ENCODE data around the gene RAPGEF5. TPM values are rescaled to one million over a fixed set of nuclear protein-coding genes. Genes with fewer than 3 reads are reported as not detected.

RAPGEF5 gene
- total and polyA plus RNA-seq, 4 donors, result 7.1 to 54.8 (median 13.0) TPM

GRCh38 chr7:22373911-22374310 is 17.0 kb upstream of the RAPGEF5 start:
- no peak for DNase-seq (ENCODE audit: low spot score)
- no peak for TF ChIP-seq MAX (IDR thresholded peaks at IDR 0.05)
- TF ChIP-seq RXRA (IDR thresholded peaks at IDR 0.05), result no peak
- no peak for TF ChIP-seq RAD21 (IDR thresholded peaks at IDR 0.05)
- no peak for TF ChIP-seq ZBTB33 (IDR thresholded peaks at IDR 0.05)
- TF ChIP-seq CTCF (IDR thresholded peaks at IDR 0.05; ENCODE audit: low read depth, low read length, missing input control), result no peak
- TF ChIP-seq FOXA2 (IDR thresholded peaks at IDR 0.05), result no peak
- no peak for TF ChIP-seq FOXA1 (IDR thresholded peaks at IDR 0.05)
- TF ChIP-seq ATF3 (IDR thresholded peaks at IDR 0.05), result no peak
- TF ChIP-seq SP1 (IDR thresholded peaks at IDR 0.05), result no peak
- TF ChIP-seq YY1 (IDR thresholded peaks at IDR 0.05), result no peak
- Histone ChIP-seq H3K9ac (ENCODE audit: low read depth in 1 of 2, low read length in 2 of 2) (no peak overlapping the region), H3K4me1 (ENCODE audit: control insufficient read depth in 4 of 4, insufficient read depth in 4 of 4, low read length in 3 of 4) (peaks cover 0 to 11% (median 4%) of the 10 kb centered on the region in 4 donors), H3K27me3 (ENCODE audit: control insufficient read depth in 4 of 4, insufficient read depth in 4 of 4, low read length in 3 of 4) (no peaks in the 10 kb centered on the region), H3K27ac (ENCODE audit: low read depth in 1 of 2, low read length in 2 of 2) (no peak overlapping the region), H3K36me3 (ENCODE audit: control insufficient read depth in 4 of 4, insufficient read depth in 3 of 4, low read depth in 1 of 4, low read length in 3 of 4) (no peaks in the 10 kb centered on the region), H3K9me3 (ENCODE audit: control insufficient read depth in 4 of 4, low read length in 3 of 4) (no peaks in the 10 kb centered on the region), H3K4me3 (ENCODE audit: low read depth in 1 of 3, low read length in 3 of 3) (no peak overlapping the region)
- WGBS, result 77% methylated on average over 2 of the region's 2 CpGs

GRCh38 chr7:22373388-22373787 is 16.4 kb upstream of the RAPGEF5 start:
- H3K27me3 ChIP-seq (ENCODE audit: control insufficient read depth in 4 of 4, insufficient read depth in 4 of 4, low read length in 3 of 4), result no peaks in the 10 kb centered on the region
- peaks cover 0 to 8% (median 4%) of the 10 kb centered on the region in 4 donors for H3K4me1 ChIP-seq (ENCODE audit: control insufficient read depth in 4 of 4, insufficient read depth in 4 of 4, low read length in 3 of 4)
- H3K36me3 ChIP-seq (ENCODE audit: control insufficient read depth in 4 of 4, insufficient read depth in 3 of 4, low read depth in 1 of 4, low read length in 3 of 4), result no peaks in the 10 kb centered on the region
- H3K9me3 ChIP-seq (ENCODE audit: control insufficient read depth in 4 of 4, low read length in 3 of 4), result no peaks in the 10 kb centered on the region
- no peak for DNase-seq (ENCODE audit: low spot score)
- H3K9ac ChIP-seq (ENCODE audit: low read depth in 1 of 2, low read length in 2 of 2), result no peak overlapping the region
- no peak overlapping the region for H3K27ac ChIP-seq (ENCODE audit: low read depth in 1 of 2, low read length in 2 of 2)
- H3K4me3 ChIP-seq (ENCODE audit: low read depth in 1 of 3, low read length in 3 of 3), result no peak overlapping the region
- TF ChIP-seq CTCF (IDR thresholded peaks at IDR 0.05; ENCODE audit: low read depth, low read length, missing input control) (no peak), MAX (IDR thresholded peaks at IDR 0.05) (no peak), RAD21 (IDR thresholded peaks at IDR 0.05) (no peak), YY1 (IDR thresholded peaks at IDR 0.05) (no peak)
- WGBS, result 84% methylated on average over 3 of the region's 3 CpGs

GRCh38 chr7:22372863-22373262 is 15.9 kb upstream of the RAPGEF5 start:
- no peaks in the 10 kb centered on the region for H3K9me3 ChIP-seq (ENCODE audit: control insufficient read depth in 4 of 4, low read length in 3 of 4)
- TF ChIP-seq HNF4G (IDR thresholded peaks at IDR 0.05) (no peak), RAD21 (IDR thresholded peaks at IDR 0.05) (no peak), FOXA2 (IDR thresholded peaks at IDR 0.05) (no peak)
- WGBS, result 79% methylated on average over 6 of the region's 6 CpGs
- no peak overlapping the region for H3K4me3 ChIP-seq (ENCODE audit: low read depth in 1 of 3, low read length in 3 of 3)
- peaks cover 0 to 3% (median under 1%) of the 10 kb centered on the region in 4 donors for H3K4me1 ChIP-seq (ENCODE audit: control insufficient read depth in 4 of 4, insufficient read depth in 4 of 4, low read length in 3 of 4)
- H3K9ac ChIP-seq (ENCODE audit: low read depth in 1 of 2, low read length in 2 of 2), result no peak overlapping the region
- H3K27me3 ChIP-seq (ENCODE audit: control insufficient read depth in 4 of 4, insufficient read depth in 4 of 4, low read length in 3 of 4), result no peaks in the 10 kb centered on the region
- no peaks in the 10 kb centered on the region for H3K36me3 ChIP-seq (ENCODE audit: control insufficient read depth in 4 of 4, insufficient read depth in 3 of 4, low read depth in 1 of 4, low read length in 3 of 4)
- no peak overlapping the region for H3K27ac ChIP-seq (ENCODE audit: low read depth in 1 of 2, low read length in 2 of 2)
- no peak for DNase-seq (ENCODE audit: low spot score)
